ENCODE data around the gene AP5M1.
"Not testable (repeated sequence)": the region's sequence is repeated elsewhere in the genome, so short reads cannot be mapped to it uniquely, and the experiment has no call there.

The AP5M1 gene

GRCh38 chr14:57268161-57269069 lies at the start of gene AP5M1, which contains the start of gene EXOC5:
Gene AP5M1, plus strand, starts transcription at chr14:57268971. Its CDS starts 344 bp downstream, at chr14:57269315.
Gene EXOC5, minus strand, starts transcription at chr14:57268905. Its CDS starts 257 bp downstream, at chr14:57268648.
- peak; percentile 12 to 63 for DNase-seq

GRCh38 chr14:57221931-57222330 lies 46.8 kb upstream of the AP5M1 start:
- DNase-seq, result no peak

- DNase-seq, result no peak
Measured at GRCh38 chr14:57227083-57227482, 41.7 kb upstream of the AP5M1 start.

- not testable (repeated sequence) for DNase-seq
Measured at GRCh38 chr14:57228320-57228719, 40.5 kb upstream of the AP5M1 start.

- no peak for DNase-seq
Measured at GRCh38 chr14:57232006-57232405, 36.8 kb upstream of the AP5M1 start.

GRCh38 chr14:57240115-57240514 lies 28.7 kb upstream of the AP5M1 start:
- DNase-seq, result not testable (repeated sequence)

GRCh38 chr14:57243320-57243719 lies 25.5 kb upstream of the AP5M1 start:
- no peak for DNase-seq

- no peak for DNase-seq
Measured at GRCh38 chr14:57244106-57244505, 24.7 kb upstream of the AP5M1 start.

GRCh38 chr14:57245941-57246340 lies 22.8 kb upstream of the AP5M1 start:
- no peak for DNase-seq

GRCh38 chr14:57246933-57247657 lies 21.7 kb upstream of the AP5M1 start:
- DNase-seq, result no peak

GRCh38 chr14:57254884-57255283 lies 13.9 kb upstream of the AP5M1 start:
- no peak for DNase-seq

GRCh38 chr14:57258221-57258620 lies 10.6 kb upstream of the AP5M1 start:
- not testable (repeated sequence) for DNase-seq

- no peak for DNase-seq
Measured at GRCh38 chr14:57259672-57260071, 9.1 kb upstream of the AP5M1 start.

GRCh38 chr14:57261604-57262003 lies 7.2 kb upstream of the AP5M1 start:
- no peak for DNase-seq

GRCh38 chr14:57262117-57262516 lies 6.7 kb upstream of the AP5M1 start:
- DNase-seq, result no peak

GRCh38 chr14:57266065-57266464 lies 2.7 kb upstream of the AP5M1 start:
- no peak for DNase-seq

- no peak for DNase-seq
Measured at GRCh38 chr14:57273236-57273635, 4.5 kb downstream of the AP5M1 start.

- no peak for DNase-seq
Measured at GRCh38 chr14:57274551-57274950, 5.8 kb downstream of the AP5M1 start.

- DNase-seq, result no peak
Measured at GRCh38 chr14:57275023-57275664, 6.4 kb downstream of the AP5M1 start.

GRCh38 chr14:57277062-57277461 lies 8.3 kb downstream of the AP5M1 start:
- DNase-seq, result no peak

GRCh38 chr14:57287745-57288144 lies 19.0 kb downstream of the AP5M1 start:
- DNase-seq, result no peak

- DNase-seq, result no peak
Measured at GRCh38 chr14:57290751-57291150, 22.0 kb downstream of the AP5M1 start.

All from cerebellar nuclear complex (tissue), 1 donor.